NCI-H2029 (cell line): Measurements from ENCODE around the gene BTNL3.
"Not testable (repeated sequence)": the region's sequence is repeated elsewhere in the genome, so short reads cannot be mapped to it uniquely, and the experiment has no call there.

ENCODE experiments used
- DNase-seq: peaks from one replicate; lab custom pipeline; 2025; lab: John Stamatoyannopoulos, UW

The BTNL3 gene

GRCh38 chr5:181024245-181025064 is 35.8 kb downstream of the BTNL3 start:
- DNase-seq: no peak

- DNase-seq: no peak
Measured at GRCh38 chr5:181027452-181028031, 38.9 kb downstream of the BTNL3 start.

GRCh38 chr5:181028032-181028819 is 39.6 kb downstream of the BTNL3 start:
- no peak for DNase-seq

- DNase-seq: no peak
Measured at GRCh38 chr5:181031716-181032115, 43.1 kb downstream of the BTNL3 start.

- DNase-seq: no peak
Measured at GRCh38 chr5:181035991-181036815, 47.6 kb downstream of the BTNL3 start.

- DNase-seq: no peak
Measured at GRCh38 chr5:181036816-181037364, 48.2 kb downstream of the BTNL3 start.

GRCh38 chr5:181037365-181037861 is 48.8 kb downstream of the BTNL3 start:
- no peak for DNase-seq

GRCh38 chr5:181039471-181039870 is 50.8 kb downstream of the BTNL3 start:
- no peak for DNase-seq

GRCh38 chr5:181039931-181040630 is 51.4 kb downstream of the BTNL3 start, which contains the start of gene BTNL9:
Gene BTNL9, plus strand, starts transcription at chr5:181040266. Its CDS starts 5,224 bp downstream, at chr5:181045490.
- no peak for DNase-seq

GRCh38 chr5:181040631-181040945 is 51.9 kb downstream of the BTNL3 start:
- no peak for DNase-seq

GRCh38 chr5:181041043-181041442 is 52.4 kb downstream of the BTNL3 start:
- no peak for DNase-seq

GRCh38 chr5:181042036-181042713 is 53.5 kb downstream of the BTNL3 start:
- DNase-seq: no peak

GRCh38 chr5:181042722-181043121 is 54.1 kb downstream of the BTNL3 start:
- DNase-seq: no peak

GRCh38 chr5:181043285-181044092 is 54.8 kb downstream of the BTNL3 start:
- DNase-seq: no peak

GRCh38 chr5:181044093-181044599 is 55.5 kb downstream of the BTNL3 start:
- no peak for DNase-seq

GRCh38 chr5:181044662-181045305 is 56.1 kb downstream of the BTNL3 start:
- DNase-seq: no peak

- DNase-seq: no peak
Measured at GRCh38 chr5:181045316-181045715, 56.7 kb downstream of the BTNL3 start.

- DNase-seq: not testable (repeated sequence)
Measured at GRCh38 chr5:181045857-181046256, 57.2 kb downstream of the BTNL3 start.

- DNase-seq: no peak
Measured at GRCh38 chr5:181047288-181047687, 58.6 kb downstream of the BTNL3 start.
